ENCODE results near the gene TNRC18. TPM values are rescaled to one million over a fixed set of nuclear protein-coding genes. Genes with fewer than 3 reads are reported as not detected.
"Not testable (repeated sequence)": the region's sequence is repeated elsewhere in the genome, so short reads cannot be mapped to it uniquely, and the experiment has no call there.

TNRC18 gene
- polyA plus RNA-seq, 1 donor: 120 TPM

- DNase-seq: no peak
These were observed 43.1 kb downstream of the TNRC18 start for GRCh38 chr7:5380350-5381070.

GRCh38 chr7:5379546-5379945 is 44.1 kb downstream of the TNRC18 start:
- no peak for DNase-seq

GRCh38 chr7:5377816-5378215 is 45.8 kb downstream of the TNRC18 start:
- no peak for DNase-seq

- no peak for DNase-seq
These were observed 46.4 kb downstream of the TNRC18 start for GRCh38 chr7:5377279-5377678.

- DNase-seq: no peak
These were observed 47.7 kb downstream of the TNRC18 start for GRCh38 chr7:5375925-5376324.

- no peak for DNase-seq
These were observed 49.2 kb downstream of the TNRC18 start for GRCh38 chr7:5374464-5374863.

- no peak for DNase-seq
These were observed 50.3 kb downstream of the TNRC18 start for GRCh38 chr7:5373300-5373699.

GRCh38 chr7:5370454-5371353 is 52.9 kb downstream of the TNRC18 start:
- no peak for DNase-seq

GRCh38 chr7:5367661-5368060 is 56.0 kb downstream of the TNRC18 start:
- DNase-seq: no peak

GRCh38 chr7:5365976-5366625 is 57.5 kb downstream of the TNRC18 start:
- peak; percentile 70 for DNase-seq

GRCh38 chr7:5363729-5364128 is 59.9 kb downstream of the TNRC18 start:
- DNase-seq: no peak

GRCh38 chr7:5362466-5362865 is 61.2 kb downstream of the TNRC18 start:
- DNase-seq: no peak

GRCh38 chr7:5361446-5362127 is 62.0 kb downstream of the TNRC18 start:
- DNase-seq: no peak

GRCh38 chr7:5360971-5361370 is 62.7 kb downstream of the TNRC18 start:
- DNase-seq: no peak

GRCh38 chr7:5360451-5360850 is 63.2 kb downstream of the TNRC18 start:
- no peak for DNase-seq

- DNase-seq: not testable (repeated sequence)
These were observed 63.6 kb downstream of the TNRC18 start for GRCh38 chr7:5360021-5360420.

- no peak for DNase-seq
These were observed 64.3 kb downstream of the TNRC18 start for GRCh38 chr7:5359344-5359743.

- DNase-seq: no peak
These were observed 65.7 kb downstream of the TNRC18 start for GRCh38 chr7:5357951-5358350.

GRCh38 chr7:5356751-5357119 is 66.9 kb downstream of the TNRC18 start:
- DNase-seq: no peak

- no peak for DNase-seq
These were observed 69.0 kb downstream of the TNRC18 start for GRCh38 chr7:5354460-5355232.

GRCh38 chr7:5352440-5353010 is 71.1 kb downstream of the TNRC18 start:
- no peak for DNase-seq

Measured in left kidney (tissue), 2 donors.